GM12875 (cell line): ENCODE results near the gene PTRH2.

ENCODE experiments used
- H3K4me3 ChIP-seq: one replicate; pipeline ENCODE4 v1.5.1; 2011; ENCODE audit warnings: low read depth, low read length, control low read depth
- TF ChIP-seq, protein P1 (sequence below): IDR thresholded peaks from 2 replicates; pipeline ENCODE4 v1.5.1; 2011; ENCODE audit warnings: low read depth, mild to moderate bottlenecking, control low read depth, inconsistent platforms, low read length, moderate library complexity, borderline replicate concordance; ENCODE audit not compliant: insufficient read depth

The PTRH2 gene

DNA sequence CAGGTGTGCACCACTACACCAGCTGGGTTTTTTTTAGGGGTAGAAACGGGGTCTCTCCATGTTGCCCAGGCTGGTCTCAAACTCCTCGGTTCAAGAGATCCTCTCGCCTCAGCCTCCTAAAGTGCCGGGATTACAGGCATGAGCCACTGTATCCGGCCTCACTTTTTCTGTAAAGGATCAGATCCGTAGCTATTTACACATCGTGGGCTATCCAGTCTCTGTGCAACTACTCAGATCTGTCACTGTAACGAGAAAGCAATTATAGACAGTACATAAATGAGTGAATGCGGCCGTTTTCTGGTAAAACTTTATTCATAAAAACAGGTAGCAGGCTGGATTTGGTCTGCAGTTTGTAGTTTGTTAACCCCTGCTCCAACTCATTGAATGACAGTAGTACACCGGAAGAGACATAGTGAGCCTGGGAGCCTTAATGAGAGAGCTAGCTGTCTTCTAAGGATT lies 44.8 kb upstream of the PTRH2 start:
- TF ChIP-seq, protein P1, sequence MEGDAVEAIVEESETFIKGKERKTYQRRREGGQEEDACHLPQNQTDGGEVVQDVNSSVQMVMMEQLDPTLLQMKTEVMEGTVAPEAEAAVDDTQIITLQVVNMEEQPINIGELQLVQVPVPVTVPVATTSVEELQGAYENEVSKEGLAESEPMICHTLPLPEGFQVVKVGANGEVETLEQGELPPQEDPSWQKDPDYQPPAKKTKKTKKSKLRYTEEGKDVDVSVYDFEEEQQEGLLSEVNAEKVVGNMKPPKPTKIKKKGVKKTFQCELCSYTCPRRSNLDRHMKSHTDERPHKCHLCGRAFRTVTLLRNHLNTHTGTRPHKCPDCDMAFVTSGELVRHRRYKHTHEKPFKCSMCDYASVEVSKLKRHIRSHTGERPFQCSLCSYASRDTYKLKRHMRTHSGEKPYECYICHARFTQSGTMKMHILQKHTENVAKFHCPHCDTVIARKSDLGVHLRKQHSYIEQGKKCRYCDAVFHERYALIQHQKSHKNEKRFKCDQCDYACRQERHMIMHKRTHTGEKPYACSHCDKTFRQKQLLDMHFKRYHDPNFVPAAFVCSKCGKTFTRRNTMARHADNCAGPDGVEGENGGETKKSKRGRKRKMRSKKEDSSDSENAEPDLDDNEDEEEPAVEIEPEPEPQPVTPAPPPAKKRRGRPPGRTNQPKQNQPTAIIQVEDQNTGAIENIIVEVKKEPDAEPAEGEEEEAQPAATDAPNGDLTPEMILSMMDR, result no peak
- H3K4me3 ChIP-seq, result no peak overlapping the region

DNA sequence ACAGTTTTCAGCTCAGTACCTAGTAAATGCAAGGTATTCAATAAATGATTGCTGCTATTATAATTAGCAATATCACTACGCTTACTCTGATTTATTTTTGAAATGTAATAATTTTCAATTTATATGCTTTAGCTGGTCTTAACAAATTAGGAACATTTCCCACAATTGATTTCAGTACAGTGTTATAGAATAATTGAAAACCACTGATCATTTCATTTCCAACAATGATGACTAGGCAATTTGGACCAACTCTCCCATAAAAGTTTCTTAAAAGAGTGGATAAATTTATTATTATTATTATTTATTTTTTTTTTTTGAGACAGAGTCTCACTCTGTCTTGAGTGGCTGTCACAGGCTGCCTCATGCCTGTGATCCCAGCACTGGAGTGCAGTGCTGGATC lies 41.4 kb upstream of the PTRH2 start:
- no peak overlapping the region for H3K4me3 ChIP-seq
- TF ChIP-seq, protein P1, result no peak

DNA sequence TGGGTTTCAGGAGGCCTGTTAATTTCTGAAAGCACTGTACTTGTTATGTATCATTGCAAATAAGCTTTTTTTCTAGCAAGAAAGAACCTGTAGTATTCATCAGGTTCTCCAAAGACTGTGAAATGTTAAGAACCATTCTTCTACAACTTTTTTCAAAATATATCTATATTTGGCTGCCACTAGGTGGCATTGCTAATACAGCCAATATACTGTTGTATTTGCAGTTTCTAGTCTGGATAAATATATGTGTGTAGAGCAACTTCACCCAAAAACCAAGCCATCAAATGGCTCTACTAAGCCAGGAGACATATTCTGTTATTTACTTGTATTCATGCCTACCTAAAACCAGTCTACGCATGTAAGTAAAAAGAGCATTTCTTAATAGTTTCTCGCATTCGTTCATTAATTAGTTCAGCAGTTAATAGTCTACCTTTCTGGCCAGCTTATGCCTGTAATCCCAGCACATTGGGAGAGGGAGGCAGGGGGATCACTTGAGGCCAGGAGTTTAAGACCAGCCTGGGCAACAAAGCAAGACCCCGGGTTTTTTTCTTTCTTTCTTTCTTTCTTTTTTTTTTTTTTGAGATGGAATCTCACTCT lies 39.7 kb upstream of the PTRH2 start:
- no peak overlapping the region for H3K4me3 ChIP-seq
- TF ChIP-seq, protein P1, result peak; percentile 40; the same call in 1 of the 2 replicates

DNA sequence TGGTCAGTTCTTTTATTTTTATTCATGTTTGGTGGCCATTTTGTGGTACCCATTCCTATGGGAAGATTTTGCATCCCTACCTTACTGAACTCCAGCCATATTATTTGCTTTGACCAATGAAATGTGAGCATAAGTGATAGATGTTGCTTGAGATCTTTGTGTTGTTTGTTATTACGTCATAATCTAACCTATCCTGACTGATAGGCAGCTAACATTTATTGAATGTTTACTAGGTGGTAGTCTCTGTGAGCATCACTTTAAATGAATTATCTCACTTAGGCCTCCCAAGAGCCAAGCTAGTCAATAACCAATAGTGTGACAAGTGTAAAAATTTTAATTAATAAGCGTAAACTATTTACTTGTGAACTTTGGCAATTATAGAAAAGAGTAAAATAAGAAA lies 37.8 kb upstream of the PTRH2 start:
- TF ChIP-seq, protein P1, result no peak

DNA sequence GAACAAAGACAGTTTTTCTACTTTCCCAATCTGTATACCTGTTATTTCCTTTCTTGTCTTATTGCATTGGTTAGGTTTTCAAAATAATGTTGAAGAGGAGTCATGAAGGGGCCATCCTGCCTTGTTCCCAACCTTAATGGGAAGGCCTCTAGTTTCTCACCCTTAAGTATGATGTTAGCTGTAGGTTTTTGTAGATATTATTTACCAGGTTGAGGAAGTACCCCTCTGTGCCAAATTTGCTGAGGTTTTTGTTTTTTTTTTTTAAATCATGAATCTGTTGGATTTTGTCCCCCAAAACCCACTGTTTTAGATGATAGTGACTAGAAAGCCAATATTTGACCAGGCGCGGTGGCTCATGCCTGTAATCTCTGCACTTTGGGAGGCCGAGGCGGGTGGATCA lies 36.6 kb upstream of the PTRH2 start:
- H3K4me3 ChIP-seq, result no peak overlapping the region

More for the DNA sequence above, 37.8 kb upstream of the PTRH2 start:
- H3K4me3 ChIP-seq, result no peak overlapping the region

DNA sequence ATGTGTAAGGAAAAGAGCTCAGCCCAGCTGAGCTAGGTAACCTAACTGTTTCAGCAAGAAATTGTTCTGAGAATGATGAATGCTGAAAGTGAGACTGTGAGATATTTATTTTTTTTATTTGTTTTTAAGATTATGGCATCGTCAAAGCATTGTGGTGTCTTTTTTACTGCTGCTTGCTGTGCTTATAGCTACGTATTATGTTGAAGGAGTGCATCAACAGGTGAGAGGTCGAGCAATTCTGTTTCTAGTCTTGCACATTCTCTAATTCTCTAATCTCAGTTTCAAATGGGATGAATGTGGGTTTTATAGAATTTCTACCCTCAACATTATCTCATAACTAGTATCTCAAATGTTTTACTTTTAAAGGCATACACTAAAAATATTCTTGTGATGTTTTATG lies 30.1 kb upstream of the PTRH2 start:
- H3K4me3 ChIP-seq, result no peak overlapping the region
- TF ChIP-seq, protein P1, result no peak

More for the DNA sequence above, 36.6 kb upstream of the PTRH2 start:
- TF ChIP-seq, protein P1, result no peak

DNA sequence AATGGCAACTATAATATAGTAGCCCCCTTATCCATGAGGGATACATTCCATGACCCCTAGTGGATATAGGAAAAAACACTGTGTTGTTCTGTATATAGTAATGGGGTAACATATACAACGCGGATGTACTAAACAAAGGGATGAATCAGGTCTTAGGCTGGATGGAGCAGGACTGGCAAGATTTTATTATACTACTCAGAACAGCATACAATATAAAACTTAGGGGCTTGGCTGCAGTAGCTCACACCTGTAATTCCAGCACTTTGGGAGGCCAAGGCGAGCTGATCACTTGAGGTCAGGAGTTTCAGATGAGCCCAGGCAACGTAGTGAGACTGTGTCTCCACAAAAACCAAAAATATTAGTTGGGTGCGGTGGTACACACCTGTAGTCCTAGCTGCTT lies 27.0 kb upstream of the PTRH2 start:
- TF ChIP-seq, protein P1, result no peak
- H3K4me3 ChIP-seq, result no peak overlapping the region
